ENCODE data around the gene SMCO2. TPM values are rescaled to one million over a fixed set of nuclear protein-coding genes. Genes with fewer than 3 reads are reported as not detected.

Gene SMCO2
- total and polyA plus RNA-seq, 10 of the 15 experiments (the other 5 are each of a cell fraction or from before 2014, with no cell fraction given): 0.11 to 2.3 (median 0.67) TPM

DNA sequence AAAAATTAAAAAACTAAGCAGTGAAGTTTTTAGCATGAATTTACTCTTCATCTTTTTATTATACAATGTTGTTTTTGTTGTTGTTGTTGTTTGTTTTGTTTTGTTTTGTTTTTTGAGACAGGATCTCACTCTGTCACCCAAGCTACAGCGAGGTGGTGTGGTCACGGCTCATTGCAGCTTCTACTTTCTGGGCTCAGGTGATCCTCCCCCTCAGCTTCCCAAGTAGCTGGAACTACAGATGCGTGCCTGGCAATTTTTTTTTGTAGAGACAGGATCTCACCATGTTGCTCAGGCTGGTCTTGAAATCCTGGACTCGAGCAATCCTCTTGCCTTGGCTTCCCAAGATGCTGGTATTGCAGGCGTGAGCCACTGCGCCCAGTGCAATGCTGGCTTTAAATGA, 88.8 kb downstream of the SMCO2 start:
- H3K79me2 ChIP-seq (ENCODE audit: control insufficient read depth, insufficient read depth, low read length): peaks cover 37% of the 10 kb centered on the region
- no TSS peak for BruUV-seq (replicated peaks)
- FAIRE-seq (no peak), ATAC-seq (peak; percentile 56), DNase-seq (ENCODE audit: low read depth, low spot score) (no peak)
- no peaks in the 10 kb centered on the region; the same call in 2 of the 3 replicates for H3K9me3 ChIP-seq (replicated peaks; ENCODE audit: control insufficient read depth, insufficient read depth, low read length)
- 12% methylated on average over 6 of the region's 6 CpGs for WGBS (ENCODE audit: insufficient coverage, insufficient replicate concordance, low lambda C conversion rate, missing lambda C conversion rate)
- 0 out of 2 replicates have a peak overlapping the region, but pooled peaks have one; percentile 27 for H3K4me3 ChIP-seq
- ChIA-PET SMC1A (ENCODE audit: uncharacterized antibody, unreplicated experiment) (interaction anchor here (1.8 to 2.3 kb wide), 4 partner anchors 11 to 20 kb away, joined by 4 to 11 read pairs (median 8); no protein-coding TSS in a partner anchor), RAD21 (ENCODE audit: unreplicated experiment) (no interaction called here), CTCF (no interaction called here), POLR2A (interaction anchor here (0.7 to 1.1 kb wide), 2 partner anchors 11 to 204 kb away, joined by 4 read pairs; partner anchors contain the start of gene PPFIBP1)
- peaks cover 59% of the 10 kb centered on the region for H3K4me1 ChIP-seq (ENCODE audit: control insufficient read depth, insufficient read depth, low read length)
- intact Hi-C loops (cut with micrococcal nuclease; ENCODE audit: unreplicated experiment) (loop anchor here (2.0 kb wide), 1 partner anchor 117 kb away; no protein-coding TSS in a partner anchor), in situ Hi-C loops (cut with MboI) (no loop called here)
- no peak overlapping the region for H2AFZ ChIP-seq (ENCODE audit: control insufficient read depth, low read depth, low read length)
- H3K27ac ChIP-seq (ENCODE audit: control insufficient read depth, insufficient read depth): peak overlapping the region; percentile 78
- H3K27me3 ChIP-seq (replicated peaks in 1 of 2; ENCODE audit: control insufficient read depth in 2 of 2, insufficient read depth in 2 of 2, low read length in 1 of 2): no peaks in the 10 kb centered on the region
- no peaks in the 10 kb centered on the region for H4K20me1 ChIP-seq (ENCODE audit: control insufficient read depth, insufficient read depth)
- H3K9ac ChIP-seq (ENCODE audit: control insufficient read depth, insufficient read depth, low read length): no peak overlapping the region
- H3K4me2 ChIP-seq (ENCODE audit: control insufficient read depth, insufficient read depth): peak overlapping the region; percentile 88
- no peaks in the 10 kb centered on the region for H3K36me3 ChIP-seq (ENCODE audit: control insufficient read depth in 2 of 2, insufficient read depth in 2 of 2, low read length in 1 of 2)
- TF ChIP-seq CBX5 (IDR thresholded peaks at IDR 0.05; ENCODE audit: low read depth) (no peak), PAX5 (IDR thresholded peaks at IDR 0.05; ENCODE audit: borderline replicate concordance, low read depth, low read length) (peak; percentile 47; the same call in 1 of the 2 replicates), SUPT20H (IDR thresholded peaks at IDR 0.05; ENCODE audit: borderline replicate concordance, control insufficient read depth, low read depth, low read length) (no peak), ZZZ3 (IDR thresholded peaks at IDR 0.05; ENCODE audit: control insufficient read depth, insufficient read length, low read depth) (no peak), GATAD2B (conservative IDR thresholded peaks at IDR 0.05; ENCODE audit: low read depth) (no peak), ATF7 (IDR thresholded peaks at IDR 0.05; ENCODE audit: low read depth) (no peak), GABPA (IDR thresholded peaks at IDR 0.05; ENCODE audit: low read depth) (no peak), RELA (IDR thresholded peaks at IDR 0.05; ENCODE audit: borderline replicate concordance, partially characterized antibody) (no peak), EGR1 (IDR thresholded peaks at IDR 0.05; ENCODE audit: borderline replicate concordance in 1 of 2, low read depth in 2 of 2, low read length in 2 of 2) (0 out of 3 replicates have a peak, but pooled peaks of 1 of the 2 experiments have one; percentile 12), MYC (IDR thresholded peaks at IDR 0.05; ENCODE audit: insufficient read depth, insufficient read length, insufficient replicate concordance, low read length, severe bottlenecking) (no peak), BHLHE40 (IDR thresholded peaks at IDR 0.05; ENCODE audit: borderline replicate concordance in 1 of 2, low read depth in 2 of 2, low read length in 1 of 2) (peak in 1 of 2 experiments; percentile 6; a peak in 1 of 4 replicates), MYB (IDR thresholded peaks at IDR 0.05; ENCODE audit: borderline replicate concordance, low read depth, low read length) (no peak), MEF2A (IDR thresholded peaks at IDR 0.05; ENCODE audit: insufficient read depth, low read depth, low read length) (no peak), CBFB (IDR thresholded peaks at IDR 0.05; ENCODE audit: low read depth) (no peak), RBBP5 (conservative IDR thresholded peaks at IDR 0.05) (no peak), JUNB (IDR thresholded peaks at IDR 0.05) (no peak), IKZF1 (conservative IDR thresholded peaks at IDR 0.05) (no peak)
- TF ChIP-seq, protein P1, sequence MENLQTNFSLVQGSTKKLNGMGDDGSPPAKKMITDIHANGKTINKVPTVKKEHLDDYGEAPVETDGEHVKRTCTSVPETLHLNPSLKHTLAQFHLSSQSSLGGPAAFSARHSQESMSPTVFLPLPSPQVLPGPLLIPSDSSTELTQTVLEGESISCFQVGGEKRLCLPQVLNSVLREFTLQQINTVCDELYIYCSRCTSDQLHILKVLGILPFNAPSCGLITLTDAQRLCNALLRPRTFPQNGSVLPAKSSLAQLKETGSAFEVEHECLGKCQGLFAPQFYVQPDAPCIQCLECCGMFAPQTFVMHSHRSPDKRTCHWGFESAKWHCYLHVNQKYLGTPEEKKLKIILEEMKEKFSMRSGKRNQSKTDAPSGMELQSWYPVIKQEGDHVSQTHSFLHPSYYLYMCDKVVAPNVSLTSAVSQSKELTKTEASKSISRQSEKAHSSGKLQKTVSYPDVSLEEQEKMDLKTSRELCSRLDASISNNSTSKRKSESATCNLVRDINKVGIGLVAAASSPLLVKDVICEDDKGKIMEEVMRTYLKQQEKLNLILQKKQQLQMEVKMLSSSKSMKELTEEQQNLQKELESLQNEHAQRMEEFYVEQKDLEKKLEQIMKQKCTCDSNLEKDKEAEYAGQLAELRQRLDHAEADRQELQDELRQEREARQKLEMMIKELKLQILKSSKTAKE (IDR thresholded peaks at IDR 0.05; ENCODE audit: low read depth, poor library complexity, severe bottlenecking): no peak
- TF ChIP-seq, protein P2, sequence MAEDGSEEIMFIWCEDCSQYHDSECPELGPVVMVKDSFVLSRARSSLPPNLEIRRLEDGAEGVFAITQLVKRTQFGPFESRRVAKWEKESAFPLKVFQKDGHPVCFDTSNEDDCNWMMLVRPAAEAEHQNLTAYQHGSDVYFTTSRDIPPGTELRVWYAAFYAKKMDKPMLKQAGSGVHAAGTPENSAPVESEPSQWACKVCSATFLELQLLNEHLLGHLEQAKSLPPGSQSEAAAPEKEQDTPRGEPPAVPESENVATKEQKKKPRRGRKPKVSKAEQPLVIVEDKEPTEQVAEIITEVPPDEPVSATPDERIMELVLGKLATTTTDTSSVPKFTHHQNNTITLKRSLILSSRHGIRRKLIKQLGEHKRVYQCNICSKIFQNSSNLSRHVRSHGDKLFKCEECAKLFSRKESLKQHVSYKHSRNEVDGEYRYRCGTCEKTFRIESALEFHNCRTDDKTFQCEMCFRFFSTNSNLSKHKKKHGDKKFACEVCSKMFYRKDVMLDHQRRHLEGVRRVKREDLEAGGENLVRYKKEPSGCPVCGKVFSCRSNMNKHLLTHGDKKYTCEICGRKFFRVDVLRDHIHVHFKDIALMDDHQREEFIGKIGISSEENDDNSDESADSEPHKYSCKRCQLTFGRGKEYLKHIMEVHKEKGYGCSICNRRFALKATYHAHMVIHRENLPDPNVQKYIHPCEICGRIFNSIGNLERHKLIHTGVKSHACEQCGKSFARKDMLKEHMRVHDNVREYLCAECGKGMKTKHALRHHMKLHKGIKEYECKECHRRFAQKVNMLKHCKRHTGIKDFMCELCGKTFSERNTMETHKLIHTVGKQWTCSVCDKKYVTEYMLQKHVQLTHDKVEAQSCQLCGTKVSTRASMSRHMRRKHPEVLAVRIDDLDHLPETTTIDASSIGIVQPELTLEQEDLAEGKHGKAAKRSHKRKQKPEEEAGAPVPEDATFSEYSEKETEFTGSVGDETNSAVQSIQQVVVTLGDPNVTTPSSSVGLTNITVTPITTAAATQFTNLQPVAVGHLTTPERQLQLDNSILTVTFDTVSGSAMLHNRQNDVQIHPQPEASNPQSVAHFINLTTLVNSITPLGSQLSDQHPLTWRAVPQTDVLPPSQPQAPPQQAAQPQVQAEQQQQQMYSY (CRISPR knock-in tag; IDR thresholded peaks at IDR 0.05): no peak

Measured in GM12878 (cell line).